Keratinocyte (primary cell): ENCODE data around the gene PSAP. TPM values are rescaled to one million over a fixed set of nuclear protein-coding genes. Genes with fewer than 3 reads are reported as not detected.

Experiments used
- DNase-seq: peaks from one replicate; pipeline ENCODE4 v3.0.0-alpha.2; 2011; ENCODE audit warnings: low read depth, missing footprints, low spot score
- FAIRE-seq: peaks from 2 replicates; lab custom pipeline; 2011; peaks lifted over from hg19 to GRCh38; lab: Jason Lieb, UNC
- H2AFZ ChIP-seq: 2 replicates; pipeline ENCODE4 v1.6.0; 2012; ENCODE audit warnings: low read length, control low read depth, inconsistent platforms; ENCODE audit not compliant: control insufficient read depth
- H3K27ac ChIP-seq: 2 replicates; pipeline ENCODE4 v1.5.1; 2011; ENCODE audit warnings: low read length; ENCODE audit not compliant: control insufficient read depth, insufficient read depth
- H3K27me3 ChIP-seq: 3 replicates; pipeline ENCODE4 v1.6.0; 2011; ENCODE audit warnings: low read length; ENCODE audit not compliant: control insufficient read depth, insufficient read depth; ENCODE audit errors: extremely low read depth
- H3K36me3 ChIP-seq, 2 experiments: 2 replicates in 1 of 2; 3 replicates in 1 of 2; pipeline ENCODE4 v1.5.1; 2011; ENCODE audit warnings: low read length in 2 of 2, mild to moderate bottlenecking in 1 of 2; ENCODE audit not compliant: control insufficient read depth in 2 of 2, insufficient read depth in 2 of 2; ENCODE audit errors: extremely low read depth in 1 of 2
- H3K4me1 ChIP-seq: 3 replicates; pipeline ENCODE4 v1.5.1; 2011; ENCODE audit warnings: low read length; ENCODE audit not compliant: control insufficient read depth, insufficient read depth; ENCODE audit errors: extremely low read depth
- H3K4me2 ChIP-seq: 3 replicates; pipeline ENCODE4 v1.6.0; 2011; ENCODE audit warnings: low read depth, low read length; ENCODE audit not compliant: control insufficient read depth, insufficient read depth; ENCODE audit errors: extremely low read depth
- H3K4me3 ChIP-seq, 3 experiments: fragments of 200-600 bp in 1 of 3; sonication (generic) in 1 of 3; 2 replicates in 2 of 3; 3 replicates in 1 of 3; pipeline ENCODE4 v1.5.1; 2011 to 2016; ENCODE audit warnings: low read length in 3 of 3, mild to moderate bottlenecking in 3 of 3, control low read depth in 2 of 3, inconsistent platforms in 1 of 3, low read depth in 1 of 3, mixed read lengths in 1 of 3, mixed run types in 1 of 3, moderate library complexity in 1 of 3; ENCODE audit not compliant: control insufficient read depth in 2 of 3, insufficient read depth in 2 of 3; ENCODE audit errors: extremely low read depth in 1 of 3
- H3K79me2 ChIP-seq: 2 replicates; pipeline ENCODE4 v1.6.0; 2012; ENCODE audit warnings: low read length; ENCODE audit not compliant: control insufficient read depth, insufficient read depth
- H3K9ac ChIP-seq: 3 replicates; pipeline ENCODE4 v1.6.0; 2011; ENCODE audit warnings: low read length; ENCODE audit not compliant: control insufficient read depth, insufficient read depth; ENCODE audit errors: extremely low read depth
- H3K9me1 ChIP-seq: 3 replicates; pipeline ENCODE4 v1.6.0; 2011; ENCODE audit warnings: low read length; ENCODE audit not compliant: control insufficient read depth, insufficient read depth; ENCODE audit errors: extremely low read depth
- H3K9me3 ChIP-seq: 2 replicates; pipeline ENCODE4 v1.5.1; 2012; ENCODE audit warnings: low read depth, low read length; ENCODE audit not compliant: control insufficient read depth
- H4K20me1 ChIP-seq: 3 replicates; pipeline ENCODE4 v1.6.0; 2011; ENCODE audit warnings: low read length; ENCODE audit not compliant: control insufficient read depth, insufficient read depth; ENCODE audit errors: extremely low read depth
- EZH2 ChIP-seq: IDR thresholded peaks from one replicate; pipeline ENCODE4 v1.6.1; 2012; ENCODE audit warnings: inconsistent platforms, mild to moderate bottlenecking, low read length, moderate library complexity
- dilution Hi-C: fragments of 300-500 bp; cut with MboI; formaldehyde crosslinking; loops from one replicate; pipeline ENCODE4 v1.7.0; 2020; ENCODE audit warnings: low sequenced_read_pairs; ENCODE audit not compliant: extremely low pct_ligation_motif_present
- polyA plus RNA-seq, 5 experiments: library from polyadenylated mRNA; depleted of rRNA in 3 of 5; stranded (reverse) in 3 of 5; stranded (forward) in 1 of 5; unstranded in 1 of 5; fragments of >200 nt; gene quantifications; 1 replicate in 1 of 5; 2 replicates in 3 of 5; 3 replicates in 1 of 5; pipeline versions ENCODE4 v1.2.1 to v1.2.3, GENCODE V29; 2011 to 2012; ENCODE audit warnings: missing spikeins in 2 of 5, low read depth in 1 of 5, low replicate concordance in 1 of 5
- TF ChIP-seq, protein P1 (sequence below), 3 experiments: IDR thresholded peaks in 1 of 3; conservative IDR thresholded peaks in 1 of 3; optimal IDR thresholded peaks in 1 of 3; 2 replicates in 2 of 3; 3 replicates in 1 of 3; pipeline versions ENCODE3 to v1.5.1; 2011; ENCODE audit warnings: low read length in 3 of 3, mild to moderate bottlenecking in 3 of 3, moderate library complexity in 2 of 3, control low read depth in 1 of 3, inconsistent platforms in 1 of 3; ENCODE audit not compliant: insufficient read depth in 2 of 3; ENCODE audit errors: extremely low read depth in 1 of 3

The PSAP gene
- polyA plus RNA-seq, 1 donor (not counting 4 experiments of a cell fraction or from before 2014, with no cell fraction given), result 1,075 TPM

- TF ChIP-seq, protein P1, sequence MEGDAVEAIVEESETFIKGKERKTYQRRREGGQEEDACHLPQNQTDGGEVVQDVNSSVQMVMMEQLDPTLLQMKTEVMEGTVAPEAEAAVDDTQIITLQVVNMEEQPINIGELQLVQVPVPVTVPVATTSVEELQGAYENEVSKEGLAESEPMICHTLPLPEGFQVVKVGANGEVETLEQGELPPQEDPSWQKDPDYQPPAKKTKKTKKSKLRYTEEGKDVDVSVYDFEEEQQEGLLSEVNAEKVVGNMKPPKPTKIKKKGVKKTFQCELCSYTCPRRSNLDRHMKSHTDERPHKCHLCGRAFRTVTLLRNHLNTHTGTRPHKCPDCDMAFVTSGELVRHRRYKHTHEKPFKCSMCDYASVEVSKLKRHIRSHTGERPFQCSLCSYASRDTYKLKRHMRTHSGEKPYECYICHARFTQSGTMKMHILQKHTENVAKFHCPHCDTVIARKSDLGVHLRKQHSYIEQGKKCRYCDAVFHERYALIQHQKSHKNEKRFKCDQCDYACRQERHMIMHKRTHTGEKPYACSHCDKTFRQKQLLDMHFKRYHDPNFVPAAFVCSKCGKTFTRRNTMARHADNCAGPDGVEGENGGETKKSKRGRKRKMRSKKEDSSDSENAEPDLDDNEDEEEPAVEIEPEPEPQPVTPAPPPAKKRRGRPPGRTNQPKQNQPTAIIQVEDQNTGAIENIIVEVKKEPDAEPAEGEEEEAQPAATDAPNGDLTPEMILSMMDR (optimal IDR thresholded peaks at IDR 0.05 in 1 of 3, IDR thresholded peaks at IDR 0.05 in 1 of 3, conservative IDR thresholded peaks at IDR 0.05 in 1 of 3; ENCODE audit: extremely low read depth in 1 of 3, insufficient read depth in 2 of 3, low read length in 3 of 3), result no peak
- TF ChIP-seq EZH2, result no peak
- no peak overlapping the region for H2AFZ ChIP-seq
- H3K4me2 ChIP-seq, result no peak overlapping the region
- dilution Hi-C loops, result no loop called here
- H4K20me1 ChIP-seq, result peaks cover 2% of the 10 kb centered on the region
- peaks cover 66 to 78% of the 10 kb centered on the region in 2 experiments for H3K36me3 ChIP-seq
- no peak overlapping the region for H3K9ac ChIP-seq
- DNase-seq (no peak), FAIRE-seq (no peak)
- no peaks in the 10 kb centered on the region for H3K4me1 ChIP-seq
- H3K9me1 ChIP-seq, result no peaks in the 10 kb centered on the region
- H3K4me3 ChIP-seq, result no peak overlapping the region
- no peaks in the 10 kb centered on the region for H3K79me2 ChIP-seq
- H3K27ac ChIP-seq, result no peak overlapping the region
- no peaks in the 10 kb centered on the region for H3K9me3 ChIP-seq
- no peaks in the 10 kb centered on the region for H3K27me3 ChIP-seq
Observed at GRCh38 chr10:71823356-71823755, 27.7 kb downstream of the PSAP start.

DNA sequence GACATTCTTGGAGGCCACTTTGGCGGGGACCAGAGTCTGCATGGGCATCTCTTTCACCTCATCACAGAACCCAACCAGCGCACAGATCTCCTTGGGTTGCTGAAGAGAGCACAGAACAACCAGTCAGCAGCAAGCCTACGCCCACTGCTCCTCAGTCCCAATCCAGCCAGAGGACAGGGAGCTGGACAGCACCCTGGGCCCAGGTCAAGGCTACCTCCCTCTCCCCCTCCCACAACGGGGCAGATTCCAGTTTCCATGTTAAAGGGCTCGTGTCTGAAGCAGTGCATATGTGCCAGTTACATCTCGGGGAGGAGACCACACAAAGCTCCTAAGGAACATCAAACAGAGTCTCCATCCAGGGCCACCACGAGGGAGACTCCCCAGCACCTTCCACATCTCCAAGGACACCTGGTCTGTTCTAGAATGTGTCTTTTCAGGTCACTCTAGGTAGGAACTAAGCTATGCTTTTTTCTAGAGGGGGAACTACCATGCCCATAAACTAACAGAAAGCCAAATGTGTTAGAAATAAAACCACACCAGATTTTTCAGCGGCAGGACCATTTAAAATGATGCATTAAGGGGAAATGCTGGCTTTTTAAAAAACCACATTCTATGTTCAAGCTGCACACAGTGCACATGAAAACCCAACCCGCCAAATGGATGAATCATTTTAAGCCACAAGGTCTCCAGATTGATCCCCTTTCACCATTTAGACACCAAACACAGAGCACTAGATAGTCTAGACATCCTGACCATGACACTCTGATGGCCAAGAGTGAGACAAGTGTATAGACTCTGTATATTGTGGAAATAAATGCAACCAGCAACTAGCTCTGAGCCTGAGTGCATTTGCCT, 28.9 kb downstream of the PSAP start:
- Histone ChIP-seq H3K27me3 (no peaks in the 10 kb centered on the region), H4K20me1 (peaks cover 2% of the 10 kb centered on the region), H3K36me3 (peaks cover 64 to 83% of the 10 kb centered on the region in 2 experiments), H3K4me1 (no peaks in the 10 kb centered on the region), H2AFZ (no peak overlapping the region), H3K27ac (no peak overlapping the region), H3K4me2 (no peak overlapping the region), H3K9me1 (no peaks in the 10 kb centered on the region), H3K79me2 (no peaks in the 10 kb centered on the region), H3K9me3 (no peaks in the 10 kb centered on the region), H3K9ac (no peak overlapping the region), H3K4me3 (no peak overlapping the region)
- FAIRE-seq (no peak), DNase-seq (no peak)
- dilution Hi-C loops, result no loop called here
- TF ChIP-seq, protein P1 (optimal IDR thresholded peaks at IDR 0.05 in 1 of 3, IDR thresholded peaks at IDR 0.05 in 1 of 3, conservative IDR thresholded peaks at IDR 0.05 in 1 of 3; ENCODE audit: extremely low read depth in 1 of 3, insufficient read depth in 2 of 3, low read length in 3 of 3), result no peak
- no peak for TF ChIP-seq EZH2
